Lung (tissue), 12 donors: ENCODE measurements around the gene CABLES1. TPM values are rescaled to one million over a fixed set of nuclear protein-coding genes. Genes with fewer than 3 reads are reported as not detected.
A peak's percentile ranks its signal among the peaks of the same experiment; 100 is the strongest.
"Not testable (repeated sequence)": the region's sequence is repeated elsewhere in the genome, so short reads cannot be mapped to it uniquely, and the experiment has no call there.

Source experiments
- ATAC-seq: fragments of 200-7000 bp; cut with Tn5 transposase; one replicate; pipeline ENCODE4 v1.9.1; 2020; ENCODE audit warnings: moderate number of reproducible peaks; ENCODE audit not compliant: insufficient read depth, low FRiP score
- DNase-seq, 3 donors: peaks; one replicate each; pipeline ENCODE4 v3.0.0-alpha.2; 2013 to 2017
- H3K27ac ChIP-seq, 2 donors: one replicate each; pipeline ENCODE4 v1.5.1; 2013; ENCODE audit warnings: mild to moderate bottlenecking in 2 of 2, moderate library complexity in 2 of 2, control low read depth in 1 of 2, inconsistent platforms in 1 of 2, low read depth in 1 of 2, low read length in 1 of 2
- H3K27me3 ChIP-seq, 3 donors: one replicate each; pipeline ENCODE4 v1.5.1; 2013; ENCODE audit warnings: low read length in 2 of 3; ENCODE audit not compliant: control insufficient read depth in 3 of 3, insufficient read depth in 3 of 3
- H3K36me3 ChIP-seq, 4 donors: one replicate each; pipeline ENCODE4 v1.5.1; 2013; ENCODE audit warnings: low read length in 4 of 4, mild to moderate bottlenecking in 1 of 4, moderate library complexity in 1 of 4; ENCODE audit not compliant: control insufficient read depth in 4 of 4, insufficient read depth in 4 of 4
- H3K4me1 ChIP-seq, 5 donors: one replicate each; pipeline ENCODE4 v1.5.1; 2013; ENCODE audit warnings: low read length in 5 of 5, mild to moderate bottlenecking in 2 of 5, moderate library complexity in 1 of 5; ENCODE audit not compliant: control insufficient read depth in 5 of 5, insufficient read depth in 5 of 5
- H3K4me3 ChIP-seq: one replicate; pipeline ENCODE4 v1.5.1; 2013; ENCODE audit warnings: mild to moderate bottlenecking, control low read depth, moderate library complexity
- H3K9ac ChIP-seq, 2 donors: one replicate each; pipeline ENCODE4 v1.5.1; 2013; ENCODE audit warnings: low read length in 2 of 2, control low read depth in 1 of 2; ENCODE audit not compliant: insufficient read depth in 1 of 2
- H3K9me3 ChIP-seq, 4 donors: one replicate each; pipeline ENCODE4 v1.5.1; 2013; ENCODE audit warnings: low read length in 3 of 4, mild to moderate bottlenecking in 1 of 4, moderate library complexity in 1 of 4; ENCODE audit not compliant: control insufficient read depth in 4 of 4, insufficient read depth in 3 of 4
- CTCF ChIP-seq: IDR thresholded peaks from 2 replicates; pipeline ENCODE4 v1.5.1; 2012; ENCODE audit warnings: mild to moderate bottlenecking; ENCODE audit errors: control extremely low read depth, extremely low read depth
- WGBS, 2 donors: extraction: QIAGEN DNeasy Blood & Tissue Kit; methylation state at CpG; one replicate each; pipeline ENCODE4 v1.1.7; 2013; 5-methylcytosine and 5-hydroxymethylcytosine counted together
- polyA plus RNA-seq, 2 donors: library from polyadenylated mRNA; stranded (reverse); fragments of 200-250 nt; gene quantifications; one replicate each; pipeline ENCODE4 v1.2.1, GENCODE V29; 2013
- total RNA-seq, 2 donors: library from RNA; depleted of rRNA in 1 of 2; stranded (reverse); fragments of >200 nt in 1 of 2; gene quantifications; one replicate each; pipeline ENCODE4 v1.2.1, GENCODE V29; 2014 to 2021
- donor health status: control.
- donor health status: control.
- donor health status: Bipolar disorder and iron deficiency.
- donor health status: healthy.
- donor health status: DM: yes; HTN: yes; CAD: no.

CABLES1 gene
- total and polyA plus RNA-seq, 4 donors: 4.2 to 32.6 (median 14.7) TPM

DNA sequence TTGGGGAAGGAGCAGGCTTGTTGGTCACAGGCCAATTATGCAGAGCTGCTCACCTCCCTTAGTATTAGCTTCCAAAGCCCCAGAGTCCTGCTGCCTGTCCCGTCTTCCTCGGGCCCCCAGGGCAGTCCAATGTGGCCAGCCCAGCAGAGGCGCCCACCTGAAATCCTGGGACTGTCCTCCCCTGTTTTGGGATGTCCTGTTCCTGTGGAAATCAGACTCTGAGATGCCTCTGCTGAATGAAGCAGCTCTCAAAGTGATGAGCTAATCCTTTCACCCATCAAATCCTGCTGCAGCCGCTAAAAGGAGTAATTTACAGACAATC, 105.3 kb downstream of the CABLES1 start:
- H3K9me3 ChIP-seq: no peaks in the 10 kb centered on the region
- H3K9ac ChIP-seq: no peak overlapping the region
- peaks cover 0 to 12% (median 2%) of the 10 kb centered on the region in 4 donors for H3K36me3 ChIP-seq
- H3K4me1 ChIP-seq: peaks cover 6 to 21% (median 14%) of the 10 kb centered on the region in 5 donors
- no peak for TF ChIP-seq CTCF
- no peak for ATAC-seq
- H3K27me3 ChIP-seq: no peaks in the 10 kb centered on the region
- H3K27ac ChIP-seq: no peak overlapping the region
- H3K4me3 ChIP-seq: no peak overlapping the region
- no peak for DNase-seq
- WGBS, 2 donors: 91 to 92% methylated on average over 4 of the region's 4 CpGs

- H3K27ac ChIP-seq: not testable (repeated sequence)
Observed at GRCh38 chr18:23241833-23242496, 106.7 kb downstream of the CABLES1 start.

DNA sequence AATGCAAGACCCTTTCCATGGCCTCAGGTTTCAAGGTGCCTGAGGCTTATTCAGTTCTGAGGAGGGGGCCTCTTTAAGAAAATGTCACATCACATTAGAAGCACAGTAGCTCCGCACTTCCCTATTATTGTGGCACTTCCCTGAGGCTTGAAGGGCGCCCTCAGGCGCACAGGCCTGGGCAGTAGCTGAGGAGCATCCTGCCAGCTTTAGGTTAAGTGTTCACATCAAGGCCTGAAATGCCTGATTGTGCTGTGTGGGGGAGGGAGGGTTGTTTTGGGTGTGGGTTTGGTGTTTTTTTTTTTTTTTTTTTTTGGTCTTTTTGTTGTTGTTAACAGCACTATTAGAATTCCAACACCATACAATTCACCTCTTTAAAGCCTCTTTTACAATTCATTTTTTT, 107.9 kb downstream of the CABLES1 start:
- H3K4me1 ChIP-seq: peaks cover 3 to 10% (median 4%) of the 10 kb centered on the region in 5 donors
- WGBS, 2 donors: 15 to 69% methylated on average over 3 of the region's 3 CpGs
- no peak overlapping the region for H3K27ac ChIP-seq
- no peaks in the 10 kb centered on the region for H3K9me3 ChIP-seq
- DNase-seq: no peak
- no peaks in the 10 kb centered on the region for H3K27me3 ChIP-seq
- H3K4me3 ChIP-seq: no peak overlapping the region
- H3K9ac ChIP-seq: no peak overlapping the region
- no peak for TF ChIP-seq CTCF
- peak; percentile 37 for ATAC-seq
- peaks cover 0 to 12% (median 5%) of the 10 kb centered on the region in 4 donors for H3K36me3 ChIP-seq

More at GRCh38 chr18:23241833-23242496, 106.7 kb downstream of the CABLES1 start:
- ATAC-seq, H3K9me3 ChIP-seq, DNase-seq, H3K27me3 ChIP-seq, H3K4me3 ChIP-seq, H3K9ac ChIP-seq: not testable (repeated sequence)
- 80 to 84% methylated on average over 11 of the region's 11 CpGs for WGBS, 2 donors
- Histone ChIP-seq H3K36me3 (peaks cover 0 to 11% (median 3%) of the 10 kb centered on the region in 4 donors), H3K4me1 (peaks cover 6 to 21% (median 13%) of the 10 kb centered on the region in 5 donors)

DNA sequence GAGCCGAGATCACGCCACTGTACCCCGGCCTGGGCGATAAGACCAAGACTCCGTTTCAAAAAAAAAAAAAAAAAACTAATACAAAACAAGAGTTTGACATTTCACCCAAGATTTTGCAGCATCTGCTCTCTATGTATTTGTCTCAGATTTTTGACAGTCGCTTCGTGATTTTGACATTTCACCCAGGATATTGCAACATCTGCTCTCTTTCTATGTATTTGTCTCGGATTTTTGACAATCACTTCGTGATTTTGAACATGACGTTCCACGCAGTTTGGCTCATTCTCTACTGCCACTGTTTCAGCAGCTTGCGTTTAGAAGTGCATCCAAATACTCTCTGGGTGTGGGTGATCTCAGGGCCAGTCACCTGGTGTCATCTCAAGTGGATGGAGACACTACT, 108.5 kb downstream of the CABLES1 start:
- Histone ChIP-seq H3K9ac (no peak overlapping the region), H3K27me3 (no peaks in the 10 kb centered on the region), H3K4me3 (no peak overlapping the region), H3K4me1 (peaks cover 0 to 4% (median 2%) of the 10 kb centered on the region in 5 donors), H3K27ac (no peak overlapping the region), H3K9me3 (no peaks in the 10 kb centered on the region), H3K36me3 (peaks cover 0 to 12% (median 5%) of the 10 kb centered on the region in 4 donors)
- 67 to 84% methylated on average over 12 of the region's 12 CpGs for WGBS, 2 donors
- no peak for DNase-seq
- ATAC-seq: no peak
- no peak for TF ChIP-seq CTCF
